Stimulated activated CD8-positive, alpha-beta memory T cell treated with anti-CD3 and anti-CD28 coated beads, Interleukin-15, amount 100 ng/mL, for 1 hour (primary cell): Measurements from ENCODE around the gene CADPS2.

ENCODE experiments used
- DNase-seq: peaks from one replicate; pipeline ENCODE4 v3.0.0-alpha.2; 2020; ENCODE audit warnings: low read depth

Gene CADPS2

DNA sequence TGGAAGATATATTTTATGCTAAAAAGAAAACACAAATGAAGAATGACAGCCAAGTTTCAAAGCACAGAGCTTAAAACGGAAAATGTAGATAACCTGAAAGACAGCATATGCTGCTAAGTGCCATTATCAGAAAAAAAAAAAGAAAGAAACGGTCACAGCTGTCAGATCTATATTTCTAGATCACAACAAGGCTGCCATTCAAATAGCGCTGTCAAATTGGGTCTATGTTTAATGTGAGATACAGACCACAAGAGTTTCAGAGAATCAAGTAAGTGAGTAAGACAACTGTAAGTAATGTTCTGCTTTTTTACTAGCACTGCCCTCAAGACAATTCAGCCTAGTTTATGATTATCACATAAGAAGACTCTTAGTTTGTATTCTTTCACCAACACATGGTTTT is 117.4 kb downstream of the CADPS2 start:
- DNase-seq, result no peak

DNA sequence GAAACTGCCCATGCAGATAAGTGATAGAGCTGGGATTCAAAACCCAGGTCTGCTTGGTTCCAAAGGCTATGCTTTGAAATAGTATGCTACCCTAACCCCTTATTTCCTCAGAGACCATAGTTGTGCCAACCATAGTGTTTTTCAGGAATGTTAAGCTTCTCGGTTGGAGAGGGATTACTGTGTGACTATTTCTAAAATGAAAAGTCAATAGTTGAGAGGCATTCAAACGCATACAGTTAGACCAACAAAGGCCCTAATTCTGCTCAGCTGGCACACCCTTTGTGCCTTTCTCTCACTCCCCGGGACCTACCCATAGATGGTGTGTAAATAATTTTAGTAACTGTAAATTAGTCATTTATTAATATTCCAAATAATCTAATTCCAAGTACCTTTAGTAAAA is 118.9 kb downstream of the CADPS2 start:
- DNase-seq, result no peak

DNA sequence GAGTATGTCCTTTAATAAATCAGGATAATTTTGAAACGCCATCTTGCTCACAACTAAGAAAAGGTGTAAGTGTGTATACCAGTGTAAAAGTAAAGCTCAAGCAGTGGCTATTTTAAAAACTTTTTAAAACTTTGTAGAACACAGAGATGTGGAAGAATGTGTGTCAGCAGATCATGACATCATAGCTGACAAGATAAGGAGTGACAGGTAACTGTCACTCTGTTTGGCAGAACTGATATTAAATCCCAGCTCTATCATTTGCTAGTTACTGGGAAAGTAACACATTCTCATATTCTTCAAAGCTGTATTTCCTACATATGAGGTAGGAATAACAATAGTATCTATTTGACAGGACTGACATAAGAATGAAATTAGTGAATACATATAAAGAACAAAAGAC is 119.7 kb downstream of the CADPS2 start:
- DNase-seq, result no peak

DNA sequence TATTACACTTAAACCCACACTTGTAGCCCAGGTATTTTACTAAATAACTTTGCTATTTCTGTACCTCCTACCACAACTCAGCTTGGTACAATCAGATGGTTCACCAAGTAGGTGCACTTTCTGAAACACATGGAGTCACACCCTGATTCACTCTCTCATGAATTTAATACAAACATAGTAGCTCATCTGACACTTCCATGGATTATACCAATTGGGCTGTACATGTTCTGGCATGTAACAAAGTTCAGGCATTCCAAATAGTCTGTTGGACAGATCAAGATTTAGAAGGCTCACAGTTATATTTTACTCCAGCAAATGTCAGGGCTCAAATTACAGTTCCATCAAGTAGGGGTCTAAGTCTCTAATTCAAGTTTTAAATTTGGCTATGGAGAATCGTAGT is 121.4 kb downstream of the CADPS2 start:
- no peak for DNase-seq

DNA sequence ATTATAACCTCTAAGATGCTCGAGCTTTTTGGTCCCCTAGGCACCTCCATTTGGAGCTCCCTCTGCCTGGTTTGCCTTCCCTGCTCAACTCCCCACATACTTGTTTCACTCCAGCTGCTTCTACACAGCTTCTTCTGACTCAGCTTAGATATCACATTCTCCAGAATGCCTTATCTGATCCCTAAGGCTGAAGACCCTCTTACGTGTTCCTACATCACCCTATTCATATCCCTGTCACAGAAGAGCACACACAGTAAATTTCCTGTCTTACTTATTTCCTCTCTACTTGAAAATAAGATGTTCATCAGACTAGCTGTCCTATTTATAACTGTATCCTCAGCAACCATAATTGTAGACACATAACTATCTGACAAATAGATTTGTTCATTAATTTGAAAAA is 122.2 kb downstream of the CADPS2 start:
- DNase-seq, result no peak

DNA sequence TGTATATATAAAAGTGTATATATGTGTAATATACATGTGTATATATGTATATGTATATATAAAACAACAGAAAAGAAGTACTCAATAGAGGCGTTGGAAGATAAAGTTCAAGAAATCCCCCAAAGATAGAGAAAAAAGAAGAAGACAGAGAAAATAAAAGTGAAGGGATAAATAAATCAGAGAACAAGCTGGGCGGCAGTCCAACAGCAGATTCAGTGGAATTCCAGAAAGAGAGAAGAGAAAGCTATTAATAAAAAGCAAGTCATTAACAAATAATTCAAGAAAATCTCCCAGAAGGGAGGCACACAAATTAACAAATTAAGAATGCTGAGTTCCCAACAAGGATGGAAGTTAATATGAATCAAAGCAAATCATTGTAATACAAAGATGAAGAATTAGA is 124.2 kb downstream of the CADPS2 start:
- no peak for DNase-seq

DNA sequence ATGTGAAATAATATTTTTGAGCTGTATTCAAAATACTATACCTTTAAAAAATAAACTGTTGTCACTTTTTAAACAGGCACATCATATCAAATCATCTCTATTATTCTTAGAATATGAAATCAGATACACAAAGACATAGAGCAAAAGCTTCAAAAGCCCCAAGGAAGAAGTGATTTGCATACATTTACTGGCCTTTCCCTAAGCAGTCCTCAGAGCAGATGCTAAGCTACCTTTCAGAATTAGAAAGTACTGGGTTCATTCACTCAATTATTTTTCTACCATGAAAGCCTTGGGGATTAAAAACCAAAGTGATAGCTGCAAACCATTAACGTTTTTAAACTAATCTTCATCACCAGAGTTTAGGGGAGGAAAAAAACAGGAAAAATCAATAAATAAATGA is 127.8 kb downstream of the CADPS2 start:
- DNase-seq, result no peak

DNA sequence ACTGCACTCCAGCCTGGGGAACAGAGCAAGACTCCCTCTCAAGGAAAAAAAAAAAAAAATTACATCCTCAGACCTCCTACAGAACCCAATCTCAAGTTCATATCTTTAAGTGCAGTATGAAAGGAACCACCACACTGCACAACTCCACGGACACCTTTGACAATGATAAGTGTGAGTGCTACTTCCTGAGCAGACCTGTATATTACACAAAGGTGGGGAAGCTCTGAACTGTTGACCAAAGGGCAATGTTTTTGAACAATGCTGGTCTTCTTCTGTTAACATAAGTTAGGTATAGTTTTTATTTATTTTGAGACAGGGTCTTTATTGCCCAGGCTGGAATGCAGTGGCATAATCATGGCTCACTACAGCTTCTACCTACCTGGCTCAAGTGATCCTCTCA is 129.4 kb downstream of the CADPS2 start:
- no peak for DNase-seq

DNA sequence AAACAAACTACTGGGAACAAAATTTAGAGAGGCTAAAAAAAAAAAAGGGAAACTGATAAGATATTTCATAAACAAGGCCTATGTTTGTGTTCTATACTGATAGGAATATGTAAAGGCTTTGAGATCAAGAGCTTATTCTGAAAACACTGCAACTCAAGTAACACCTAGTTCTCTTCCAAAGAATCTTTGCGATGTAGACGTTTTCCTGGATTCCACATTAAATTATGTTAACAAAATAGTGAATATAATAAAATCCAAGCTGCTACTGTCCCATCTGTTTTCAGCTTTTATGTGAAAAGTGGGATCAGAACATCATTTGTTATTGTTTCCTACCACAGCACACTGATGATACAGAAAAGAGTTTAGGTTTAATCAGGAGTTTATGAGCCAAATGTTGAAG is 130.6 kb downstream of the CADPS2 start:
- DNase-seq, result no peak

DNA sequence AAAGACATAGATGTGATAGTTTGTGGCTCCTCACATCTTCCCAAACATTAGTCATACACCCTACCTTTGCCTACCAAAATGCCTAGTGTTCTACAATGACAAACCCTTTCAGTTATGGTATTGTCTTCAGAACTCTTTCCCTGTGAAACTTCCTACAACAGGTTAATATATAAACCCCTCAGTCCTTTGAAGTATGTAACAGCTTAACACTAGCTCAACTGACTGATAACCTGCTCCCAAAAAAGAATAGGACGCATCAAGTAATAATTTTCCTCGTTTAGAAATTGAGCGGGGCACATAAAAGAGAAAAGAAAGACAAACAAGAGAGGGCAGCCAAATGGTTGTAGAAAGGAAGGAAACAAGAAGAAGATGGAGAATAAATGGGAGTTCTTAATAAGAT is 133.7 kb downstream of the CADPS2 start:
- DNase-seq, result no peak

DNA sequence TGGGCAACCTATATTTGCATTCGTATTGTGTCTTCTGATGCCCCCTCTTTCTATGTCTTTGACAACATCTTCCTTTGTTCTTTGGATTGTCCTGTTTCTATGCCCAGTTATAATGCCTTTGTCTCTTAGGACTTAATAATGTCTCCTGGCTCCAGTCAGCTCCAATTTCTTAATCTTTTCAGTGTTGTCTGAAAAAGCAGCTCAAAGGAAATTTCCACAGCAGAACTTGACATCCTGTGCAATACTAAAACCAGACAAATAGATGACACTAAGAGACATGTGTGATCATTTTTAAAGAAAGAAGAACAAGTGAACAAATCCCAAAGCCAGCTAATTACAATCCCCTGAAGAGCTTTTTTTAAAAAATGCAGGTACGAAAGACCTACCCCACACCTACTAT is 135.9 kb downstream of the CADPS2 start:
- DNase-seq, result no peak

DNA sequence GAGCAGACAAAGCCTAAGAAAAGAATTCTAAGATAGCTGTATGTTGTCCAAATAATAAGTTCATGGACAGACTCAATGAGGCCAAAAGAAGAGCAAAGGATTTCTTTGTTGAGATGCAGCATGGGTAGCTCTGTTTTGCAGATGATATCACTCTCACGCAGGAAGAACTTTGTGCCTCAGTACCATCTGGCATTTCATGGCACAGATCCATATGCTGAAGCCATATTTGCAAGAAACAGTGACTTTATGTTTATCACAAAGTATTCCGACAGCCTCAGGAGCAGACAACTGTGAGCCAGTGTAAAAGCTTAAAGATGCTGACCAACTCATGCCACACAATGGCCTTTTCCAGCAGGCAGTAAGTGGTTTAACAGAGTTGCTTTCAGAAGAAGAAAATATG is 138.1 kb downstream of the CADPS2 start:
- DNase-seq, result no peak

DNA sequence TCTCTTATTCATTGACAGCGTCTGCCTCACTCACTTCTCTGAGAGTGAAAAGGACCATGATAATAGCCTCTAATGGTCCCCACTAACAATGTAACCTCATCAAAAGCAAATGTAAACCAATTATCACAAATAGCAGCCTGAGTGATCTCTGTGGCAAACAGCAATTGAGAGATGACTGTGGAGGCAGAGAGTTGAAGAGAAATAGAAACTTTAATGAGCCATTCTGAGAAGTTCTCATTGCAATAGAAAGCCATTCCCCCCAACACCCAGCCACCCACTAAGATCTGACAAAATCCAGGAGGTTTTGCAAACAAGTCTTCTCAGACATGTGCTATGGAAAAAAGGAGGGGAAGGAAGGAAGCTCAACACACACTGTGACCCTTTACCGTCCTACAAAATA is 139.3 kb downstream of the CADPS2 start:
- no peak for DNase-seq

DNA sequence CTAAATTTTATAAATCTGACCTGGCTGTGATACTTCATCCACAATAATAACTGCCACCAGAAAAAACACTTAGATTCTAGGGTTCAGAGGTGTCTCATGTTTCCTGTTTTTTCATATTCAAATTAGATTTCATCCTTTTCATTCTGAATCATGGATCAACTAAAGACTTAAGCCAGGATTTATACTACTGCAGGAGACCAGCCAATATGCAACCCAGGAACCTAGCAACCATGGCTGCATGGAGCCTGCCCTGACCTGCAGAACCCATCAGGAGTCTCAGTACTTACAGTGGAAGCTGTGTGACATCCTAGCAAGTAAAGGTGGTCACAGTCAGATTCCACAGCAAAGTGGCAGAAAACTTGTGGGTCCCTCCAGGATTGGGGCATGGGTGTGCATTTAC is 143.0 kb downstream of the CADPS2 start:
- DNase-seq, result no peak

DNA sequence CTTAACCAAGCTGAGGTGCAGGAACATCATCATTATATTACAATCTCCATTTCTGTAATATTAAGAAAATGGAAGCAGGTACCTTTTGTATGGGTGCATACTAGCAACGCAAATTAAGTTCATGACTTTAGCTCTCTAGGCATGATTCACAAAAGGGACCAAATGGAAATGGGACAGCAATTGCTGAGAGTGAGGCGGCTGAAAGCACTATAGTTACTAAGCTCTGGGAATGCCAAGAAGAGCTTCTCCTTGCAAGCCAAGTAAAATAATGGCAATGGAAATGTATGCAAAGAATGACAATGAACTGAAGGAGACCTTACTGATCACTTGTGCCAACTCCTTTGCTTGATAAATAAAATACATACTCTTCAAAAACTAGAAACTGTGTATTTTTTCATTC is 147.3 kb downstream of the CADPS2 start:
- DNase-seq, result no peak

DNA sequence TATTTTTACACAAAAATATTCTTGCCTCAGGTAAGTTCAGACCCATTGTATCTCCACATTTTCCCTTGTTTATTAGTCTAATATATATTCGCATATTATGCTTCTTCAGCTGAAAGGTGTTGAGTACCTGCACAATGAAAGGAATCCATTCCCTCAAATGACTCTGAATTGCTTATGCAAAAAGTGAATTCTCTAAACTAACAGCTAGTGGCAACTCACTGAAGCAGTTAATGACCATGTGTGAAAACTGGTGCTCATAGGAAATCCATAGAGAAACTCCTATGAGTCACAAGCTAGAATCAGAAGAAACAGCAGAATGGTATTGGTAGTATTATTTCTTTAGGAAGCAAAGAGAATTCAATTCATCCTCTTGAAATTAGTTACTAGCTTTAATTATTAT is 150.1 kb downstream of the CADPS2 start:
- no peak for DNase-seq

DNA sequence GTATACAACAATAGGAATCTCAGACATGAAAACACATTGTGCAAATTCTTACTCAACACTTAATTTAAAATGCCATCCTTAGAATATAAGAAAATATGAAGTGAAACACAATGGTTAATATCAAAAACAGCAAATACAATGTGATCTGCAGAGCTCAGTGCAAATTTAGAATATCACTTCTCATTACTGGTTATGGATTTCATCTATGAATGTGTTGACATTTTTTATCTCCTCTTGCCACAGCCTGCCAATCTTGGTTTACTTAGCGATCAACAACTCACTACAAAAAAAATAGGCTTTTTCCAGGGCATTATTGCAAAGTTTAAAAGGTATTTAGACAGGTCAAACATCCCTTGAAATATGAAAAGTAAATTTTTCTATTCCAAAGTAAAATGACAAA is 158.5 kb downstream of the CADPS2 start:
- DNase-seq, result no peak

DNA sequence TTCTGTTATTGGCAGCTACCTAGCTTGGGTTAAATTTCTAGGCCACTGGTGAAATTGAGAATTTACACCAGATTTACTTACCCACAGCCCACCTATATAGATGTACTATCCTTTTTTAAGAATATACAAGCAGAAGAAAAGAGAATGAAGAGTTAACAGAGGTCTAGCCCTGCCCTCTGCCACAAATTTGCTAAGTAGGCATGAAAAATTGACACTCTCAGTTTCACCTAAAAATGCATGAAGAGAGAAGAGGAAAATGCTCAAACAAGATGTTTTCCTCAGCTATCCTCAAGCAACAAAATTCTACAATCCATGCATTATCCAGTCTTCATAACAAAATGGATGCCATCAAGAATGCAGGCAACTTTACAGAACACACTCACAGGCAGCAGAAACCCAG is 158.9 kb downstream of the CADPS2 start:
- no peak for DNase-seq

DNA sequence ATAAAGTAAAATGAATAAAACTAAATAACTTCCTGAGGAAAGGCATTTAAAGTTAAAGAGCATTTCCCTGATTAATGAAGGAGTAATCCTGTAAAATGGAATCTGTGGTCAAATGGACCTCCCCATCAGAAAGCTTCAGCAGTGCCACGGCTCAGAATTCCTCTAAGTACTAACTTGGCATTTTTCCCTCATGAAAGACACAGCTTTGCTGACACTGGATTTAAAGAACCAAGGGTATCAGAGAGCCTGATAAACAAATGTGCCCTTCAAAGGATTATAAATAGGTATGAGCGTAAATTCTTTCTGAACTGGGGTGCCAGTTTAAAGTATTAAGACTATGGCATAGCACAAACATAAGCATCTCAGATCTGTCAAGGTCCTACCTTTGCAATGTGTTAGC is 159.4 kb downstream of the CADPS2 start:
- no peak for DNase-seq

DNA sequence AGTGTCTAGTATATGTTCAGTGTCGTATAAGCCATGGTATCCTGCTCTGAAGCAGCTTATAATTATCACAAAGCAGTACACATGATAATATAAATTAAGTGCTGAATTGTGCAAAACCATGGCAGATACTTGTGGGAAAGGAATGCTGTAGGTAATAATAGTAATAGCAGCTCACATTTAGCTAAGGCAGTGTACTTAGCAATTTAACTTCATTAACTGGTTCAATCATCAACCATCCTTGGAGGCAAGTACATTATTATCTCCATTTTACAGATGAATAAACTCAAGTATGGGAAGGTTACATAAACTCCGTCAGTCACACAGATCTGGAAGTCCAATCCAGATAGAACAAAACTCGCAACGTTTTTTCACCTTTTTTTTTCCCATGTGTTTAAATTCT is 161.9 kb downstream of the CADPS2 start:
- DNase-seq, result no peak

DNA sequence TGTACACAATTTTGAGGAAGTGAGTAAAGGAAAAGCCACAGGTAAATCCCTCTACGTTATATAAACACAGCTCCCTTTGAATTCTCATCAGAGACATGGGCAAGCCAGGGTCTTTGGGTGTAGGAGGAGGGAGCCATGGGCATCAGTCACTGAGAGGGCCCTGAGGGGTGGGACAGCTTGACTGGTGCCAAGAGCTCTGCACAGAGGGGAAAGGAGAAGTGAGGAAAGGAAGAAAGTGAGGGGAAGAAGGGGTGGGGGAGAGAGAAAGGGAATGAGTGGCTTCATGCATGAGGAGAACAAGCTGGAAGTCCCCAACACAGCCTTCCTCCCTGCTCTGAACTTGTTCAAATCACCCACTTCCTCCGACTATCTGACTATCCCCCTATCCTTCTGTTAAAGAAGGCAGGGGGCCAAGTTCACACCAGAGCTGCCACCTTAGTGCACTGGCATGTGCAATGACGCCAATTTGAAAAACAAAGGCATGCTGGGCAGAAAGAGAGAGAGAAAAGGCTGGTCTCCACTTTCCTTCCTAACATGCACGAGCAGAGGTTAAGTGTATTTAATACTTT is 167.2 kb downstream of the CADPS2 start:
- no peak for DNase-seq

DNA sequence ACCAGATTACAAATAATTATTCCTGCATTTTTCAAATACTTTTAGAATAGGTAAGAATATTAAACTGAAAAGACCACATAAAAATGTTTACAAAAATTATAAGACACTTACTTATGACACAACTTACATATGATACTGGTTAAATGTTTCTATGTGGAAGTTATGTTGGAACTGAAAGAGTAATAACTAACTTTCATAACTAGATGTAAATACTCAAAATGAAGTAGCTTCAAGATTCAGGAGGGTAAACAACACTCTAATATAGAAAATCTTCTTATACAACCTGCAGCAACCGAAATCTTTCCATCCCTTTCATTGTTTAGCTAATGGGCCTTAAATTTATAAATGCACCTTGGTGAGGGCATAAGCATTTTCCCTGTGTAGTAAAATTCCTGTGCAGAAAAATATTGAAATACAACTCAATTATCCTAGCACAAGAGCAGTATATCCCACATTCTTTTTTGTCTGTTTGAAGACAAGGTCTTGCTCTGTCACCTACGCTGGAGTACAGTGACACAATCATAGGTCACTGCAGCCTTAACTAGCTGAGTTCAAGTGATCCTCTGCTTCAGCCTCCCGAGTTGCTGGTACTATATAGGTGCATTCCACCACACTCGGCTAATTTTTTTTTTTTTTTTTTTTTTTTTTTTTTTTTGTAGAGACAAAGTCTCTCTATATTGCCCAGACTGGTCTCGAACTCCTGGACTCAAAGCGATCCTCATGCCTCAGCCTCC is 168.7 kb downstream of the CADPS2 start:
- no peak for DNase-seq

DNA sequence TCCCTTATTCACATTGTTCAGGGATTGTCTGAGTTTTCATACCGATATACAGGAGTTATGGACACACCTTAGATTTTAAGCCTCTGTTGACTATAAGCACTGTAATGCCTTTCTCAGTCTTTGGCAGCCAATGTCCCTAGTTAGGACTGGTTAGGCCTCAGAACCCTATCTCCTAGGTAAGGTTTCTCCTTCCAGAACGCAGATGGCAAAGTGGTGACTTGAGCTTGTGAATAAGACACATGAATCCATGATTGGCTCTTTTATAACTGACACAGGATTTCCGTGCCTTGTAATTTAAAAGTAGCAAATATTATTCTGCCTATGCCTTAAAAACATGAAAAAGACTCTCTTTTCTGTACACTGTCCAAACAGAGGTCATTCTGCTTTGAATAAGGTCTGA is 171.1 kb downstream of the CADPS2 start:
- DNase-seq, result no peak

DNA sequence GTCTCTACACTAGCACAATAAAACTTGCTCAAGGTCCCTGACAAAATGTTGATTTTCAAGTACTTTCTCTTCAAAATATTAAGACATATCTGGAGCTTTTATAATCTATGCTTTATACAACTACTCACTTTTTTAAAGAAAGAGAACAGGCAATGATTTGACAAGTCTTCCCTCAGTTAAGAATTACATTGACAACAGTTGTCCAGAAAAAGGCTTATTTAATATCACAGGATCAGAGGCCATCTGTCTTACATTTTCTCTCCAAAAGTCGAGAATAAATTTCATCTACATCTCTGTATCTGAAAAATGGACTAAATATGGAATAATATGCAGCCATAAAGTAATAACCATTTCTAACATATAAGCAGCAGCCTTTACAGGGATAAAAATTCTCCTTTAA is 175.3 kb downstream of the CADPS2 start:
- no peak for DNase-seq
